H9 (cell line): ENCODE measurements around the gene PMM2. TPM values are rescaled to one million over a fixed set of nuclear protein-coding genes. Genes with fewer than 3 reads are reported as not detected.

Experiments used
- DNase-seq: peaks from one replicate; pipeline ENCODE4 v3.0.0-alpha.2; 2017
- H2AFZ ChIP-seq: one replicate; pipeline ENCODE4 v1.6.1; 2013; ENCODE audit warnings: mild to moderate bottlenecking, low read length, control low read depth, moderate library complexity
- H2AK5ac ChIP-seq: 2 replicates; pipeline ENCODE4 v1.6.1; 2013; ENCODE audit warnings: low read length, control low read depth, mixed read lengths; ENCODE audit not compliant: insufficient read length
- H2BK120ac ChIP-seq: one replicate; pipeline ENCODE4 v1.6.1; 2013; ENCODE audit warnings: low read depth, mild to moderate bottlenecking, low read length, control low read depth, inconsistent platforms; ENCODE audit not compliant: poor library complexity, severe bottlenecking
- H2BK12ac ChIP-seq: 2 replicates; pipeline ENCODE4 v1.6.1; 2013; ENCODE audit warnings: low read length, control low read depth, mixed read lengths, low read depth; ENCODE audit not compliant: insufficient read length
- H2BK15ac ChIP-seq: 2 replicates; pipeline ENCODE4 v1.6.1; 2013; ENCODE audit warnings: low read depth, low read length, control low read depth
- H2BK20ac ChIP-seq: one replicate; pipeline ENCODE4 v1.6.1; 2013; ENCODE audit warnings: low read depth, mild to moderate bottlenecking, low read length, control low read depth, inconsistent platforms; ENCODE audit not compliant: poor library complexity, severe bottlenecking
- H2BK5ac ChIP-seq: 2 replicates; pipeline ENCODE4 v1.6.1; 2013; ENCODE audit warnings: low read length, control low read depth, mixed read lengths; ENCODE audit not compliant: insufficient read length
- H3K14ac ChIP-seq: 2 replicates; pipeline ENCODE4 v1.6.1; 2013; ENCODE audit warnings: low read length, control low read depth; ENCODE audit not compliant: insufficient read depth
- H3K18ac ChIP-seq: 2 replicates; pipeline ENCODE4 v1.6.1; 2013; ENCODE audit warnings: low read depth, mild to moderate bottlenecking, mixed read lengths, low read length, control low read depth; ENCODE audit not compliant: insufficient read length
- H3K23ac ChIP-seq: 2 replicates; pipeline ENCODE4 v1.6.1; 2013; ENCODE audit warnings: low read length, control low read depth, mixed read lengths, low read depth; ENCODE audit not compliant: insufficient read length
- H3K23me2 ChIP-seq: 2 replicates; pipeline ENCODE4 v1.6.1; 2013; ENCODE audit warnings: low read depth, mild to moderate bottlenecking, mixed read lengths, low read length, control low read depth; ENCODE audit not compliant: insufficient read length, poor library complexity, severe bottlenecking
- H3K27ac ChIP-seq: 2 replicates; pipeline ENCODE4 v1.5.1; 2013; ENCODE audit warnings: low read length, control low read depth, mixed read lengths, low read depth; ENCODE audit not compliant: insufficient read length
- H3K27me3 ChIP-seq: 2 replicates; pipeline ENCODE4 v1.6.1; 2013; ENCODE audit warnings: low read length, control low read depth, inconsistent platforms; ENCODE audit not compliant: insufficient read depth
- H3K4ac ChIP-seq: 2 replicates; pipeline ENCODE4 v1.6.1; 2013; ENCODE audit warnings: low read depth, mild to moderate bottlenecking, control low read depth, inconsistent platforms, low read length, moderate library complexity
- H3K4me1 ChIP-seq: 2 replicates; pipeline ENCODE4 v1.6.1; 2013; ENCODE audit warnings: low read length, control low read depth, inconsistent platforms; ENCODE audit not compliant: insufficient read depth
- H3K4me2 ChIP-seq: 2 replicates; pipeline ENCODE4 v1.6.1; 2013; ENCODE audit warnings: low read length, control low read depth, mixed read lengths; ENCODE audit not compliant: insufficient read length, insufficient read depth
- H3K56ac ChIP-seq: 2 replicates; pipeline ENCODE4 v1.6.1; 2013; ENCODE audit warnings: low read depth, mild to moderate bottlenecking, mixed read lengths, low read length, control low read depth; ENCODE audit not compliant: insufficient read length
- H3K79me1 ChIP-seq: 2 replicates; pipeline ENCODE4 v1.6.1; 2013; ENCODE audit warnings: low read depth, mild to moderate bottlenecking, moderate library complexity, low read length, control low read depth, inconsistent platforms; ENCODE audit not compliant: insufficient read depth, poor library complexity, severe bottlenecking
- H3K79me2 ChIP-seq: 2 replicates; pipeline ENCODE4 v1.6.1; 2013; ENCODE audit warnings: low read length, control low read depth, inconsistent platforms; ENCODE audit not compliant: insufficient read depth
- H3K9ac ChIP-seq: 2 replicates; pipeline ENCODE4 v1.6.1; 2013; ENCODE audit warnings: low read length, control low read depth, mixed read lengths; ENCODE audit not compliant: insufficient read length; ENCODE audit errors: extremely low read depth
- H3K9me3 ChIP-seq: one replicate; pipeline ENCODE4 v1.6.1; 2013; ENCODE audit warnings: low read depth, low read length, inconsistent platforms; ENCODE audit not compliant: control insufficient read depth
- H3T11ph ChIP-seq: one replicate; pipeline ENCODE4 v1.6.1; 2013; ENCODE audit warnings: mild to moderate bottlenecking, low read length, control low read depth, inconsistent platforms
- H4K20me1 ChIP-seq: one replicate; pipeline ENCODE4 v1.6.1; 2013; ENCODE audit not compliant: control insufficient read depth, insufficient read length, insufficient read depth
- H4K5ac ChIP-seq: 2 replicates; pipeline ENCODE4 v1.6.1; 2013; ENCODE audit warnings: low read depth, mild to moderate bottlenecking, mixed read lengths, low read length, control low read depth; ENCODE audit not compliant: insufficient read length
- H4K8ac ChIP-seq: replicated peaks from 2 replicates; pipeline ENCODE4 v1.6.1; 2013; ENCODE audit warnings: low read length, control low read depth, mixed read lengths, low read depth; ENCODE audit not compliant: insufficient read length
- H4K91ac ChIP-seq: 2 replicates; pipeline ENCODE4 v1.6.1; 2013; ENCODE audit warnings: low read depth, mild to moderate bottlenecking, moderate library complexity, mixed read lengths, low read length, control low read depth; ENCODE audit not compliant: insufficient read length
- H3K27ac Mint-ChIP-seq, 3 experiments: 2 replicates in 2 of 3; 3 replicates in 1 of 3; pipeline ENCODE4 v1.8.0; 2020 to 2021; ENCODE audit warnings: mixed read lengths in 3 of 3, mild to moderate bottlenecking in 1 of 3, moderate library complexity in 1 of 3
- H3K27me3 Mint-ChIP-seq: 2 replicates; pipeline ENCODE4 v1.8.0; 2021; ENCODE audit warnings: low read depth, mild to moderate bottlenecking, moderate library complexity, mixed read lengths
- H3K36me3 Mint-ChIP-seq, 3 experiments: 2 replicates in 2 of 3; 3 replicates in 1 of 3; pipeline ENCODE4 v1.8.0; 2020 to 2021; ENCODE audit warnings: low read depth in 3 of 3, mixed read lengths in 3 of 3; ENCODE audit not compliant: insufficient read depth in 1 of 3
- H3K4me1 Mint-ChIP-seq, 2 experiments: 2 replicates each; pipeline ENCODE4 v1.8.0; 2020; ENCODE audit warnings: mixed read lengths in 2 of 2
- H3K4me3 Mint-ChIP-seq, 2 experiments: 2 replicates in 1 of 2; 3 replicates in 1 of 2; pipeline ENCODE4 v1.8.0; 2020 to 2021; ENCODE audit warnings: mild to moderate bottlenecking in 2 of 2, mixed read lengths in 2 of 2, moderate library complexity in 1 of 2
- H3K9me3 Mint-ChIP-seq, 2 experiments: 2 replicates in 1 of 2; 3 replicates in 1 of 2; pipeline ENCODE4 v1.8.0; 2020; ENCODE audit warnings: mild to moderate bottlenecking in 2 of 2, mixed read lengths in 2 of 2, moderate library complexity in 1 of 2
- CTCF ChIP-seq: fragments of 200-600 bp; sonication (generic); conservative IDR thresholded peaks from 3 replicates; pipeline ENCODE4 v1.8.0; 2021; ENCODE audit warnings: antibody characterized with exemption, mild to moderate bottlenecking
- WGBS: extraction: QIAGEN DNeasy Blood & Tissue Kit; methylation state at CpG from one replicate; pipeline ENCODE4 v1.1.7; 2013; ENCODE audit warnings: missing lambda C conversion rate, low lambda C conversion rate, mixed read lengths; ENCODE audit not compliant: insufficient read length; ENCODE audit errors: extremely low coverage; 5-methylcytosine and 5-hydroxymethylcytosine counted together
- total RNA-seq: library from RNA; stranded (reverse); gene quantifications from 2 replicates; pipeline ENCODE4 v1.2.1, GENCODE V29; 2021

The PMM2 gene
- total RNA-seq, 1 experiment from 2014 or later: 82.7 TPM

- Histone ChIP-seq H3K79me1 (no peaks in the 10 kb centered on the region), H3K9ac (no peak overlapping the region), H2AFZ (no peak overlapping the region), H2BK20ac (no peak overlapping the region), H3K18ac (no peak overlapping the region), H3K79me2 (no peaks in the 10 kb centered on the region), H2AK5ac (no peak overlapping the region), H3K4me1 (no peaks in the 10 kb centered on the region), H3K27me3 (no peaks in the 10 kb centered on the region), H2BK120ac (no peak overlapping the region), H3K56ac (no peak overlapping the region), H4K8ac (no peak overlapping the region), H4K91ac (no peak overlapping the region), H4K5ac (no peak overlapping the region), H2BK12ac (no peak overlapping the region), H3T11ph (no peak overlapping the region), H3K9me3 (no peaks in the 10 kb centered on the region), H2BK5ac (no peak overlapping the region), H3K4me2 (no peak overlapping the region), H3K14ac (no peak overlapping the region), H4K20me1 (no peaks in the 10 kb centered on the region), H3K27ac (no peak overlapping the region), H3K23ac (no peak overlapping the region), H3K4ac (no peak overlapping the region), H2BK15ac (no peak overlapping the region), H3K23me2 (no peaks in the 10 kb centered on the region)
- H3K4me3 Mint-ChIP-seq: no peak overlapping the region
- WGBS: no CpG with 5 or more reads among the region's 6 CpGs
- H3K27ac Mint-ChIP-seq: peak overlapping the region in 1 of 3 experiments; percentile 25; a peak in 1 of 7 replicates
- no peak for TF ChIP-seq CTCF
- H3K36me3 Mint-ChIP-seq: peaks cover 55 to 92% (median 86%) of the 10 kb centered on the region in 3 experiments
- H3K9me3 Mint-ChIP-seq: no peaks in the 10 kb centered on the region
- H3K4me1 Mint-ChIP-seq: peaks cover 5 to 8% of the 10 kb centered on the region in 2 experiments
- no peak for DNase-seq
- no peaks in the 10 kb centered on the region for H3K27me3 Mint-ChIP-seq
These were observed 19.5 kb downstream of the PMM2 start for GRCh38 chr16:8816967-8817655.
